GM21526 (cell line): ENCODE measurements around the gene OR5H1.

Source experiments
- ATAC-seq: cut with Tn5 transposase; IDR thresholded peaks from one replicate; pipeline ENCODE4 v1.9.1; 2021; ENCODE audit warnings: moderate library complexity; ENCODE audit not compliant: unreplicated experiment, low FRiP score

The OR5H1 gene

GRCh38 chr3:98185180-98185579 is 54.7 kb downstream of the OR5H1 start:
- ATAC-seq: no peak
